Measurements from ENCODE around the gene TNIK. TPM values are rescaled to one million over a fixed set of nuclear protein-coding genes. Genes with fewer than 3 reads are reported as not detected.

Gene TNIK
- total and polyA plus RNA-seq, 2 of the 13 experiments (the other 11 are each of a cell fraction or from before 2014, with no cell fraction given) = 0.15 to 0.22 TPM

DNA sequence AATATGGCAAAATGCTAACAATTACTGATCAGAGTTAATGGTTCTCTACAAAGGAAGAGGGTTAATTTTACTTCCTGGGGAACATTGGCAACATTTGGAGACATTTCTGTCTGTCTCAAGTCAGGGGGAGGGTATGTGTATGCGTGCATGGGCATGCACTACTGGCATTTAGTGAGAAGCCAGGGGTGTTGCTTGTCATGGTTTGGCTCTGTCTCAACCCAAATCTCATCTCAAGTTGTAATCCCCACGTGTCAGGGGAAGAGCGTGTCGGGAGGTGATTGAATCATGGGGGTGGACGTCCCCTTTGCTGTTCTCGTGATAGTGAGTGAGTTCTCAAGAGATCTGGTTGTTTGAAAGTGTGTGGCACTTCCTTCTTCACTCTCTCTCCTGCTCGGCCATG, 28.3 kb upstream of the TNIK start:
- POLR2A ChIA-PET = no interaction called here
- no peak for ATAC-seq
- TF ChIP-seq ZMYM4 (CRISPR knock-in tag; IDR thresholded peaks at IDR 0.05) (no peak), HMG20A (CRISPR knock-in tag; IDR thresholded peaks at IDR 0.05; ENCODE audit: borderline replicate concordance) (no peak), ZNF136 (CRISPR knock-in tag; IDR thresholded peaks at IDR 0.05; ENCODE audit: low read depth) (no peak)
- TF ChIP-seq, protein P1, sequence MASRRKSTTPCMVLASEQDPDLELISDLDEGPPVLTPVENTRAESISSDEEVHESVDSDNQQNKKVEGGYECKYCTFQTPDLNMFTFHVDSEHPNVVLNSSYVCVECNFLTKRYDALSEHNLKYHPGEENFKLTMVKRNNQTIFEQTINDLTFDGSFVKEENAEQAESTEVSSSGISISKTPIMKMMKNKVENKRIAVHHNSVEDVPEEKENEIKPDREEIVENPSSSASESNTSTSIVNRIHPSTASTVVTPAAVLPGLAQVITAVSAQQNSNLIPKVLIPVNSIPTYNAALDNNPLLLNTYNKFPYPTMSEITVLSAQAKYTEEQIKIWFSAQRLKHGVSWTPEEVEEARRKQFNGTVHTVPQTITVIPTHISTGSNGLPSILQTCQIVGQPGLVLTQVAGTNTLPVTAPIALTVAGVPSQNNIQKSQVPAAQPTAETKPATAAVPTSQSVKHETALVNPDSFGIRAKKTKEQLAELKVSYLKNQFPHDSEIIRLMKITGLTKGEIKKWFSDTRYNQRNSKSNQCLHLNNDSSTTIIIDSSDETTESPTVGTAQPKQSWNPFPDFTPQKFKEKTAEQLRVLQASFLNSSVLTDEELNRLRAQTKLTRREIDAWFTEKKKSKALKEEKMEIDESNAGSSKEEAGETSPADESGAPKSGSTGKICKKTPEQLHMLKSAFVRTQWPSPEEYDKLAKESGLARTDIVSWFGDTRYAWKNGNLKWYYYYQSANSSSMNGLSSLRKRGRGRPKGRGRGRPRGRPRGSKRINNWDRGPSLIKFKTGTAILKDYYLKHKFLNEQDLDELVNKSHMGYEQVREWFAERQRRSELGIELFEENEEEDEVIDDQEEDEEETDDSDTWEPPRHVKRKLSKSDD (CRISPR knock-in tag; IDR thresholded peaks at IDR 0.05; ENCODE audit: low read depth) = no peak
- TF ChIP-seq, protein P2, sequence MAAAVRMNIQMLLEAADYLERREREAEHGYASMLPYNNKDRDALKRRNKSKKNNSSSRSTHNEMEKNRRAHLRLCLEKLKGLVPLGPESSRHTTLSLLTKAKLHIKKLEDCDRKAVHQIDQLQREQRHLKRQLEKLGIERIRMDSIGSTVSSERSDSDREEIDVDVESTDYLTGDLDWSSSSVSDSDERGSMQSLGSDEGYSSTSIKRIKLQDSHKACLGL (CRISPR knock-in tag; IDR thresholded peaks at IDR 0.05) = no peak
- no peaks in the 10 kb centered on the region for H3K36me3 ChIP-seq (replicated peaks in 1 of 2; ENCODE audit: control insufficient read depth in 1 of 2, insufficient read depth in 2 of 2, low read length in 2 of 2)
- intact Hi-C loops (cut with micrococcal nuclease; ENCODE audit: unreplicated experiment) (no loop called here), in situ Hi-C loops (cut with HindIII; ENCODE audit: extremely low pct_ligation_motif_present, low pct_unique_long_range_greater_than_20kb) (no loop called here)
- CTCF ChIA-PET (ENCODE audit: low intra/inter-chr PET ratio, low total read pairs) = no interaction called here
- no peak overlapping the region for H3K4me2 ChIP-seq (ENCODE audit: low read depth, low read length)
- no peaks in the 10 kb centered on the region for H4K20me1 ChIP-seq (ENCODE audit: insufficient read depth, low read length)
- no TSS peak for BruUV-seq (replicated peaks)
- no peaks in the 10 kb centered on the region for H3K4me1 ChIP-seq (ENCODE audit: insufficient read depth, low read length)
- no peak overlapping the region for H3K9ac ChIP-seq (ENCODE audit: insufficient read depth, low read depth, low read length)
- FAIRE-seq = no peak
- peaks cover 0 to 7% of the 10 kb centered on the region in 2 experiments; a peak in 1 of 5 replicates for H3K27me3 ChIP-seq (ENCODE audit: control insufficient read depth in 1 of 2, insufficient read depth in 2 of 2, low read length in 2 of 2)
- H3K79me2 ChIP-seq (ENCODE audit: insufficient read depth, low read length) = no peaks in the 10 kb centered on the region
- DNase-seq (ENCODE audit: low spot score) = no peak
- no peak overlapping the region for H3K27ac ChIP-seq (ENCODE audit: extremely low read length, insufficient read depth, low read length)
- H2AFZ ChIP-seq (ENCODE audit: low read length) = no peak overlapping the region
- no peak overlapping the region for H3K4me3 ChIP-seq (replicated peaks in 1 of 3; ENCODE audit: insufficient read depth in 1 of 3, low read depth in 2 of 3, low read length in 3 of 3)
- no peaks in the 10 kb centered on the region for H3K9me3 ChIP-seq (ENCODE audit: low read length)
- 13% methylated on average over 3 of the region's 7 CpGs for WGBS (ENCODE audit: low lambda C conversion rate)

DNA sequence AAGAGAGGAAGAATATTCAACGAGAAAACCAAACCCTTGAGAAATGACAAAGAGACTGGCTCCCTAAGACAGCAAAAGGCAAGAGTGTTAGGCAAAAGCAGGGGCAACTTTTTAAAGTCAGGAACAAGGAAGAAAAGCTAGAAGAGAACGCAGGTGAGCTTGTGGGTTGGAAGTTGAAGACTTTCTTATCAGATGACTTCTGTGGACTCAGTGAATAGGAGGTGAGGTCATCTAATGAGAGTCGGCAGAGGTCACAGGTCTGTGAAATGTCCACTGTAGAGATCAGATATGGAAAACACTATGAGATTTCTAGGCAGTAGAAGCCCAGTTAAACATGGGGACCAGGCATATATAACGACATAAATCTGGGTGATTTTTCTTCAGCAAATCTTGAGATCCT, 27.2 kb upstream of the TNIK start:
- H3K4me3 ChIP-seq (replicated peaks in 1 of 3; ENCODE audit: insufficient read depth in 1 of 3, low read depth in 2 of 3, low read length in 3 of 3) = no peak overlapping the region
- BruUV-seq (replicated peaks) = no TSS peak
- ChIA-PET CTCF (ENCODE audit: low intra/inter-chr PET ratio, low total read pairs) (no interaction called here), POLR2A (no interaction called here)
- in situ Hi-C loops (cut with HindIII; ENCODE audit: extremely low pct_ligation_motif_present, low pct_unique_long_range_greater_than_20kb) (no loop called here), intact Hi-C loops (cut with micrococcal nuclease; ENCODE audit: unreplicated experiment) (no loop called here)
- H3K79me2 ChIP-seq (ENCODE audit: insufficient read depth, low read length) = no peaks in the 10 kb centered on the region
- H3K9ac ChIP-seq (ENCODE audit: insufficient read depth, low read depth, low read length) = no peak overlapping the region
- no peak overlapping the region for H3K4me2 ChIP-seq (ENCODE audit: low read depth, low read length)
- H3K4me1 ChIP-seq (ENCODE audit: insufficient read depth, low read length) = no peaks in the 10 kb centered on the region
- H3K9me3 ChIP-seq (ENCODE audit: low read length) = no peaks in the 10 kb centered on the region
- ATAC-seq = no peak
- no peak for FAIRE-seq
- H3K36me3 ChIP-seq (replicated peaks in 1 of 2; ENCODE audit: control insufficient read depth in 1 of 2, insufficient read depth in 2 of 2, low read length in 2 of 2) = no peaks in the 10 kb centered on the region
- WGBS (ENCODE audit: low lambda C conversion rate) = 6% methylated on average over 4 of the region's 4 CpGs
- no peaks in the 10 kb centered on the region for H4K20me1 ChIP-seq (ENCODE audit: insufficient read depth, low read length)
- DNase-seq (ENCODE audit: low spot score) = no peak
- H3K27me3 ChIP-seq (ENCODE audit: control insufficient read depth in 1 of 2, insufficient read depth in 2 of 2, low read length in 2 of 2) = peaks cover 0 to 7% of the 10 kb centered on the region in 2 experiments; a peak in 1 of 5 replicates
- H3K27ac ChIP-seq (ENCODE audit: extremely low read length, insufficient read depth, low read length) = no peak overlapping the region
- H2AFZ ChIP-seq (ENCODE audit: low read length) = no peak overlapping the region
- no peak for TF ChIP-seq SRY (CRISPR knock-in tag; IDR thresholded peaks at IDR 0.05)
- TF ChIP-seq ZNF530 (CRISPR knock-in tag; IDR thresholded peaks at IDR 0.05; ENCODE audit: low read depth) = no peak
- no peak for TF ChIP-seq ETV5 (CRISPR knock-in tag; IDR thresholded peaks at IDR 0.05; ENCODE audit: borderline replicate concordance)
- no peak for TF ChIP-seq ZNF235 (CRISPR knock-in tag; IDR thresholded peaks at IDR 0.05; ENCODE audit: borderline replicate concordance)
- TF ChIP-seq, protein P3, sequence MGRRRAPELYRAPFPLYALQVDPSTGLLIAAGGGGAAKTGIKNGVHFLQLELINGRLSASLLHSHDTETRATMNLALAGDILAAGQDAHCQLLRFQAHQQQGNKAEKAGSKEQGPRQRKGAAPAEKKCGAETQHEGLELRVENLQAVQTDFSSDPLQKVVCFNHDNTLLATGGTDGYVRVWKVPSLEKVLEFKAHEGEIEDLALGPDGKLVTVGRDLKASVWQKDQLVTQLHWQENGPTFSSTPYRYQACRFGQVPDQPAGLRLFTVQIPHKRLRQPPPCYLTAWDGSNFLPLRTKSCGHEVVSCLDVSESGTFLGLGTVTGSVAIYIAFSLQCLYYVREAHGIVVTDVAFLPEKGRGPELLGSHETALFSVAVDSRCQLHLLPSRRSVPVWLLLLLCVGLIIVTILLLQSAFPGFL (CRISPR knock-in tag; IDR thresholded peaks at IDR 0.05) = no peak
- TF ChIP-seq NCOA5 (CRISPR knock-in tag; IDR thresholded peaks at IDR 0.05) = no peak
- TF ChIP-seq ELF1 (CRISPR knock-in tag; IDR thresholded peaks at IDR 0.05) = no peak
- no peak for TF ChIP-seq HMG20A (CRISPR knock-in tag; IDR thresholded peaks at IDR 0.05; ENCODE audit: borderline replicate concordance)
- TF ChIP-seq GATAD1 (CRISPR knock-in tag; IDR thresholded peaks at IDR 0.05) = no peak

Data from HepG2 (cell line).